M059J (cell line): ENCODE results near the gene ATP6V0D1. TPM values are rescaled to one million over a fixed set of nuclear protein-coding genes. Genes with fewer than 3 reads are reported as not detected.

Source experiments
- DNase-seq: peaks from one replicate; pipeline ENCODE4 v3.0.0-alpha.2; 2012; ENCODE audit warnings: low read depth
- total RNA-seq: library from RNA; depleted of rRNA; stranded (reverse); fragments of >200 nt; shearing (Covaris generic); gene quantifications from 2 replicates; pipeline ENCODE4 v1.2.3, GENCODE V29; 2014

The ATP6V0D1 gene
- total RNA-seq, 1 experiment from 2014 or later = 160 TPM

DNA sequence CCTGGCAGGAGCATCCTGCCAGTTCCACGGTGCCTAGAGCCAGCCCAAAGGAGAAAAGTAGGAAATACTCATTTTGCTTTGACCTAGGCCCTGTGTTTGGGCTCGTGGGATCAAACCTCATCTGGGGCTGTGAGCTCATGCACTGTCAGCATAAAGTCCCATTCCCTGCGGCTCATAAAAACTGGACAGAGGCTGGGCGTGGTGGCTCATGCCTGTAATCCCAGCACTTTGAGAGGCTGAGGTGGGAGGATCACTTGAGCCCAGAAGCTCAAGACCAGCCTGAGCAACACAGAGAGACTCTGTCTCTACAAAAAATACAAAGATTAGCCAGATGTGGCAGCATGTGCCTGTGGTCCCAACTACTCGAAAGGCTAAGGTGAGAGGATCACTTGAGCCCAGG lies 17.9 kb downstream of the ATP6V0D1 start:
- no peak for DNase-seq

DNA sequence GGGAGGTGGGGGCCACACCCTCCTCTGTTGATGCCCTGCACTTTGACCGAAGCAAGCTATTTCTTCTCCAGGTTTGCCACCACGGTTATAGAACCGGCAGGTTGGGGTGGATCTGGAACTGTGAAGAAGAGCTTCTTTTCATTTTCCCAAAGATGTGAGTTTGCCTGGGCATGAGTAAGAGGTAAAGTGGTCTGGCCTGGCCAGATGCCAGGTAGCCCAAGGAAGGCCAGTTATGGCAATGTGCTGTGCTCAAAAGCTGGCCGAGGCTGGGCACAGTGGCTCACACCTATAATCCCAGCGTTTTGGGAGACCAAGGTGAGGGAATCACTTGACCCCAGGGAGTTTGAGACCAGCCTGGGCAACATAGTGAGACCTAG lies 18.7 kb downstream of the ATP6V0D1 start:
- DNase-seq = no peak

DNA sequence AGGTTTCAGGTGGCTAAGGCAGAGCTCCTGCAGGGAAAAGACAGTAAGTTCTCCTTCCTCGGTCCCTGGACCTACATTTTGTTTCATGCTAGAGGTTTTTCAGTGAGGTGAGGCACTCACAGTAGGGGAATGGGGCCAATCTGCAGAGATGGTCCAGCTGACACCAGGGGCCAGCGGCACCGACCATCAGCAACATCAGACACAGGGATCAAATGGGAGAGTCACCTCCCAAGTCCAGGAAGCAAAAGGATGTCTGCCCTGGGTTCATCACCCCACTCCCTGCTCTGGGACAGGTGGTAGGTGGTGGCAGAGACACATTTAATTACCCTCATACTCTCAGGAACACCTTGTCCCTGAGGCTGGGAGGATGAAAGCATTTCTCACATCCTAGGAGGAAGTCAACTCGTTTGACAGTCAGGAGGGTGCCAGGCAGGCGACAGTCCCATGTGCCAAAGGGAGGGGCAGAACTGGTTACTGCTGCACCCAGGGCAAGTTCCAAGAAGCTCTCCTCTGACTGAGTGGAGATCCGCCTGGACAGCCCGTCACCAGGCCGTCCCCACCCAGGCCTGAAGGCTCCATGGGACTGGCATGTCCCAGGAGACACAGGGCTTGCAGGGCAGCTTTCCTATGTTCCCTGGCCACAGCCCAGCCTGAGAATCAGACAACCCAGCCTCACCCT lies 19.2 kb downstream of the ATP6V0D1 start:
- no peak for DNase-seq

DNA sequence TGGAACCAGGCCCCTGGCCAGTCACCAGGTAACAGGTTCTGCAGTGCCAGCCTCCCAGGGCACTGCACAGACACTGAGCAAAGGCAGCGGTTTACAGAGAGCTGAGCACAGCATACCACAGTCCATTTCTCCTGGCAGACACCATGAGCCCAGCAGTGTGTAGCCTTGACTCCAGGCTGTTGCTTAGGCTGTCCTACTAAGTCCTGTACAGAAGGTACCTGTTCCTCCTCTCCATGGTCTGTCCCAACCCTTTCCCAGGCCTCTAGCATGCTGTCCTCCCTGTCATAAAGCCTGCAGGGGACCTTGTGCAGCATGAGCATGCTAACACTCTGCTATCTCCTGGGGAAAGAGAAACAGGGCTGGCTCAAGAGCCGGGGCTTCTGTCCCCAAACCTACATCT lies 20.0 kb downstream of the ATP6V0D1 start:
- DNase-seq = no peak

DNA sequence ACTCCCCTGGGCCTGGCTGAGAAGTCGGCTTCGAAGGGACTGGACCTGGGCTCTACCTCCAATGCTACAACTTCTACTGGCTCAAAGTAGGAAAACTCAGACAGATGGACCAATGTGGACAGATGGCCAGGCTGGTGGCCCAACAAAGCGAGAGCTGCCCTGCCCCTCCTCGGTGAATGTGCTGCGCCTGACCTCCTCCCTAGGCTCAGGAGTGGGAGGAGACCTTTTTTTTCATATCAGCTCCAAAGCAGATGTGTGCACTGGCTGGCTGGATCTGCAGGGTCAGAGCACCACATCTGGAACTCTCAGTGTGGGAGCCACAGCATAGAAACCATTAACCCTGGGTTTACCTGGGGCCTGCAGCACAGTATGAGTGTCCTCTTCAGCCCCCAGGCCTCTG lies 20.8 kb downstream of the ATP6V0D1 start:
- no peak for DNase-seq

DNA sequence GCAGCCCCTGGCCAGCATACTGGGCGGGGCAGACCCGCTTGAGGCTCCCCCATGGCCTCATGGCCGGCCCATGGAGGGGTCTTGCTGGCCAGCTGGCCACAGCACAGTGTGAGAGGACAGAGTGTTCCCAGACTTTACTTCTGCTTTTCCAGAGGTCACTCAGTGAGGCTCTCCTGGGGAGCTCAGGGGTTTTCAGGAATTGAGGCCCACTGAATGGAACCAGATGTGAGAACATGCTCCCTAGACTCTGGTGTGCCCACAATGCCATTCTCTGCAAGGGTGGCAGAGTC lies 21.2 kb downstream of the ATP6V0D1 start:
- DNase-seq = no peak

DNA sequence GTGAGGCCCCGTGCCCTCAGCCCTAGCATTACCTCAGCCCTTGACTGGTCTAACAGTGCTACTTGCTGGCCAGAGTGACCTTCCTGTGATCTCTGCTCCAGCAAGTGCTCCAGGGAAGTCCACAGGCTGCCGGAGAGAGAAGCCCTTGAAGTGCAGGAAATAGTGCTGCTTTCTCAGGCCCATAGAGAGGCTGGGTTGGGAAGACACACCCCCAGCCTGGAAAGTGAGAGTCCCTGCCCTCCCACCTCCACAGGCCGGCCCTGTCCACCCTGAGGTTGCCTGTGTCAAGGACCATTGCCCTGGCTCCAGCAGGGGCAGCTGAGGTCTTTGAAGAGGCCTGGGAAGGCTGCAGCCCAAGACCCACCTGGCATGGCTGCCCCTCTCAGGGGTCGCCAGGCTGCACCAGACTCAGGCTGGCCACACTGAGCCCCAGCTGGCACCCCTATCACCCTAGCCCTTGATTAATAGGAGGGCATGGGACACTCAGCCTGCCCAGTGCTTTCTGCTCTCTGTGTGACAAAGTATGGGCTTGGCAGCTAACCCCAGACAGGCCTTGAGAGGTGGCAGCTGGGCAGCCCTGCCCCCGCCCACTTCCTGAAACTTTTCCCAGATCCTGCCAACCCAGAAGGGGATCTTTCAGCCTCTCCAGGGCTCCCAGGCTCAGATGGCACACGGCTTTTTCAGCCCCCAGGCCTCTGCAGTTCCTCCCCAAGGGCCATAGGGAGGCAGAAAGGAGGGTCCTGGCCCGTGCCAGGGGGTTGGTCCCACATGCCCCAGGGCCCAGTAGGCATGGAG lies 21.7 kb downstream of the ATP6V0D1 start:
- DNase-seq = peak; percentile 42

DNA sequence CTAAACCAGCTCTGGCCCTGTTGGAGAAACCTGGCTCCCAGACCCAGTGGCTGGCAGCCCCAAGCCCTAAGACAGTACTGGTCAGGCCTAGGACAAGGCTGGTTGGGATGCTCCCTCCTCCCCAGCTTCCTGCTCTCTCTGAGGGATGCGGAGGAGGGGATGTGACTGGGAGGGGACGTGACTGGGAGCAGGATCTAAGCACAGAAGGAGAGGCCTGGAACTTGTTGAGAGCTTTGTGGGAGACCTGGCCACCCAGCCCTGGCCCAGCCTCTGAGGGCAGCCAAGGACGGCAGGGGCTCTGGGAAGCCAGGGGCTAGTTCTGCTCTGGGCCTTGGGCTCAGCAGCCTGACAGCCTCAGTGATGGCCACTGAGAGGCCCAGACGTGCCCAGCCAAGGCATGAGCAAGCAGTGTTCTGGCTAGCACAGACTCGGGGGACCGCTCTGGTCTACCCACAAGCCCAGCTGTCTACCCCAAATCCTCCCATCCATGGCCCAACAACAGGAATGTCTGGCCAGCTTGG lies 22.8 kb downstream of the ATP6V0D1 start:
- DNase-seq = no peak

DNA sequence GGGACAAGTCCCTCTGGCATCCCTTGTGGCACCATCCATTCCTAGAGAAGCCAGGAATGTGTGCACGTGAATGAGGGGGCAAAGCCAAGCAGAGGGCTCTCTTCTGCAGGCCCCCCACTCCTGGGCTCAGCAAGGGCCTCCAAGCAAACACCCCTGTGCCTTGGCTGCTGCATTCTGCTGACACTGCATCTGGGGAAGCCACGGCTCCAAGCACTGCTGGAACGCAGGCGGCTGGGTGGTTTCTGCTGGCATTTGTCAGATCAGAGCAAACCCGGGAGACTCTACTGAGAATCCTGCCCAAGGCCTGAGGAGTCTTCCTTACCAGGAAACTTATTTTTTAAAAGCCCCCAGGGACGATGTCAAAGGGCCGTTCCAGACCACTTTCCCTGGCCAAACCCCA lies 23.3 kb downstream of the ATP6V0D1 start:
- no peak for DNase-seq

DNA sequence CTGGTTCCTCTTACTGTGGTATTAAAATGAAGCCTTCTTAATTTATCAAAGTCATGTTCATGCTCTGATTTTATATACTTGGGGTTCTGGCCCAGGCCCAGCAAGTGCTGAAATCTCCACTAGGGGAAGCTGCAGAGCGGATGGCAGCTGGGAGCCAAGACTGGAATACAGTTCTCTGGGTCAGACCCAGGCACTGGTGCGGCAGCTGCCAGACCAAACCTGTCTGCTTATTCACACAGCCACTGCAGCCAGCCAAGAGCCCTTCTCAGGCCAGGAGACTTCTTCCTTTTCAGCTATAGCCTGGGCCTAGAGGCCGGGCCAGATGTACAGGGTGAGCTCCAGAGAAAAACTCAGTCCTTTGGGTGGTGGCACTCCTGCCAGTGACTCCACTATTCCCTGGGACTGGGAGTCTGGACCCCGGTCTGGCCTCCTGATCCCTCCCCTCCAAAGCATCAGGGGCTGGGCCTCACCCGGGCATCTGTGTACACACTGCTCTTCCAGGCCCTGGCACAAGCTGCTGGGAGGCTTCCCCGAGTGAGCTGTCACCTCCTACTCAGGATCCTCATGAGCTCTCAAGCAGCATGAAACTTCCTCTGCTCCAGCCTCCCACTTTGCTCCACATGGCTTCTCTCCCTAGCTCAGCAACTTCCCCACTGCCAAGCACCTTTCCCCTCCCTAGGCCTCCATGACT lies 24.4 kb downstream of the ATP6V0D1 start:
- DNase-seq = no peak

DNA sequence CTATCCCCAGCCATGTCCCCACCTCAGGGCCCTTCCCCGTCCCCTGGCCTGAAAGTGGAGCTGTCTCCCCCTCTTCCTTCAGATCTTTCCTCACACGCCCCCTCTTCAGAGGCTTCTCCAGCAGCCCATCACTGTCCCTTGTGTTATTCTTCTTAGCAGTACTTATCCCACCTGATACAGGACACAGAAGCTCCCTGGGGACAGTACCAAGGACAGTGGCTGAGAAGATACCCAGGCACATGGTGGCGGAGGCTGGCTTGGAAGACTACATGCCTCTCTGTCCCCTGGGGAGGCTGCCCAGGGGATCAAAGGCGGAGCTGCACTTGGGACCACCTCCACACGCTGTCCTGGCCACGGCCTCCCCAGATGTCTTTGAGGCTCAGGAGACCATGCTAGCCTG lies 26.1 kb downstream of the ATP6V0D1 start:
- DNase-seq = no peak

DNA sequence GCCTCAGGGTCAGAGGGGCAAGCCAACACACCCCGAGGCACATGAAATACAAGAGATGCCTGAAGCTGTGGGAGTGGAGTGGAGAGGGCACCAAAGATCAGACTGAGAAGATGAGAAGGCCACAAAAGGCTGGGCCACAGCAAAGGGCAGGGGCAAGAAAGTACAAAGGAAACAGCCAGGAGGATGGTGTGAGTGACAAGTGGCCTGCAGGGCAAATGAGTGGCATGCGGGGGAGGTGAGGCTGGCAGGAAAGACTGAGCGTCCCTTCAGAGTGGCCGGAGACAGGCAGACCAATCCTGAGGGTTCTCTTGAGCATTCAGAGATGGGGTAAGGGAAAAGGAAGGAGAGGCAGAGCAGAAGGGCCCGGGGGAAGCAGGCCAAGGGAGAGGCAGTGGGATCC lies 26.9 kb downstream of the ATP6V0D1 start:
- no peak for DNase-seq

DNA sequence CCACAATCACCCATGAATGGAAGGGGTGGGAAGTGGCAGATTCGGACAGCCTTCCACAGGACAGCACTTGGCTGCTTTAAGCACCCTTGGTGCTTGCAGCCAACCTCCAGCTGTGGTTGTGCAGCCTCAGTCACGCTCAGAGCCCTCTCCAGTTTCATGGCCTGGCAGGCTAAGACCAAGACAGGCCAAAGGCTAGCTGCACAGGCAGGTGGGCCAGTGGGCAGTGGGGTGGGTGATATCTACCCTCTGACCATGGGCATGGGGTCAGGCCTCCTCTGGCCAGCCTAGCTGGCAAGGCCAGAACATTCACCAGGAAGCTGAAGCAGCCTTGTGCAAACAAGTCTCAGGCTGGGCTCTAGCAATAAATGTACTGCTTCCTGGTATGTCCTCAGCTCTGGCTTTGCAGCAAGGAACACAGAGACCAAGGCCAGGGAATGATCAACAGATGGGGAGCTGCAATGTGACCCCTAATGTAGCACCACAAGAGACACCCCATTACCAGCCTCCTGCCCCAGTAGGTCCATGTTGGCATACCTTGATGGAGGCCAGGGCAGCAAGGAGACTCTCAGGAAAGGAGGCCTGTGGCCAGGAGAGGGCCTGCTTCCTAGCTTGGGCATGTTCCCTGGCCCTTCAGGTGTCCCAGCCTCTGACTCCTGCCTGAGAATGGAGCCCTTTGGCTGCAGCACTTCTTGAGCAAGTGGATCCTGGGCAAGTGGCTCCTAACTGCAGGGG lies 29.1 kb downstream of the ATP6V0D1 start:
- DNase-seq = no peak

DNA sequence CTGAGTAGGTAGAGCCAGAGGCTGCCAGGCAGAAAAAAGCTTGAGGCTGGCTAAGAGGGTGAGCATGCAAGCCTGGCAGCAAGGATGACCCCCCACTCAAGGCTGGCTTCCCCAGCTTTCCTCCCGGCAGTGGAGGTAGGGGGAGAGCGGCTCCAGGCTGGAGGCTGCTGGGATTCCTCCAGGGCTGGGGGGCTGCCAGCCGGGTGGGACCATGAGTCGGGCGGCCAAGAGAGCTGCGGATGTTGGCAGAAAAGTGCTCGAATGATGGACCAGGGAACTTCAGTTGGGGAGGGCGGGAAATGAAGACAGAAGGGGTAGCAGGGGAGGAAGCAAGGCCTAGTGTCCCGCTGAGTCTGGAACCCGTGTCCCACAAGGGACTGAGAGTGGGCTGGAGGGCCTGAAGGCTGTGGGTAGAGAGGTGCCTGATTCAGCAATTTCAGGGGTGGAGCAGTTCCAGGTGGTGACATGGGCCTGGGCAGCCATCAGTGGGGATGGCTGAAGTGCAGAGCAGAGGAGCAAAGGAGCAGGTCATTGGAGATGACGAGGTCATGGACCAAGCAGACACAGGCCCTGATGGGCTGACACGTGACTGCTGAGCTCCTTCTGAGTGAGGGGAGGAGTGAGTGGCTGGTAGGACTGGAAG lies 29.8 kb downstream of the ATP6V0D1 start:
- no peak for DNase-seq

DNA sequence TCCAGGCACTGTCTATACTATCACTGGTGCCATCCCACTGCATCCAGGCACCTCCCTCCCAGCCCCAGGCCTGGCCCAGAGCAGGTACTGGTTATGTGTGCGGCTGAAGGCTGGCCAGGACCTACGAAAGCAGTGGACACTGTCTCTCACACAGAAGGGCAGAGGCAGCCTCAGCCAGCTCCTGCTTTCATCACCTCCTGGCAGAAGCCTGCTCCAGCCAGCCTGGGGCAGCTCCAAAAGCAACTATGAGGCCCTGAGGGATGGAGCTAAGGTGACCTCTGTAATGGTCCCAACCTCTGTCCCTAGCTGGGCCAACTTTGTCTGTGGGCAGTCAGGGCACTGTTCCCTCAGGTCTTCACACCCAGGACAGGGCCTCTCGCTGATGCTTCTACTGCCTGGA lies 31.2 kb downstream of the ATP6V0D1 start:
- no peak for DNase-seq

DNA sequence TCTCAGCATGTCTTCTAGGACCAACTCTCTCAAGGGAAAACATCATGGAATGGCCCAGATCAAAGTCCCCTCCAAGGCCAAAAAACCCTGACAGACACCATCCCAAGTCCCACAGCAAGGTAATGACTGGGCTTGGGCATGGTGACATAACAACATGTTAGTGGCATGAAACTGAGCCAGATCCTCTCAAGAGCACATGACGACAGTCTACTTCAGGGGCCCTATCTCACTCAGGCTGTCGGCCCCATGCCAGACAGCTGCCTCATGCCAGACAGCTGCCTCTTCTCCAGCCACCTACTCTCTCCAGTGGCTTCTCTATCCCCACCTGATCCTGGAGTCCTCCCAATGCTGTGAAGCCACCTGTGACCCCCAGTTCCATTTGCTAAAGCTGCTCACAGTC lies 31.6 kb downstream of the ATP6V0D1 start:
- DNase-seq = no peak

DNA sequence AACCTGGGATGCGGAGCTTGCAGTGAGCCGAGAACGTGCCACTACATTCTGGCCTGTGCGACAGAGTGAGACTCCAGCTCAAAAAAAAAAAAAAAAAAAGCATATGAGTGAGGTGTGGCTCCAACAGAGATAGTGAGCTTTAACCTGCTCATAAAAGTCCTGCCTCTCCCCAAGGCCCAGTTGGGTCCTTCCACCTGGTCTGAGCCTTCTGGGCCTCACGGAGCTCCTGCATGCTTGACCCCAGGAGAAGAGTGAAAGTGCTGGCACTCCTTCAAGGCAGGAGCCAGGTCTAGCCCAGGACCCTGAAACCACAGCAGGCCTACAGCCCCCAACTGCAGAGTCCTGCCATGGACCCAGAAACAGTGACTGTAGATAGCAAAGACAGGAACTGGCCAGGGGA lies 32.4 kb downstream of the ATP6V0D1 start:
- no peak for DNase-seq

DNA sequence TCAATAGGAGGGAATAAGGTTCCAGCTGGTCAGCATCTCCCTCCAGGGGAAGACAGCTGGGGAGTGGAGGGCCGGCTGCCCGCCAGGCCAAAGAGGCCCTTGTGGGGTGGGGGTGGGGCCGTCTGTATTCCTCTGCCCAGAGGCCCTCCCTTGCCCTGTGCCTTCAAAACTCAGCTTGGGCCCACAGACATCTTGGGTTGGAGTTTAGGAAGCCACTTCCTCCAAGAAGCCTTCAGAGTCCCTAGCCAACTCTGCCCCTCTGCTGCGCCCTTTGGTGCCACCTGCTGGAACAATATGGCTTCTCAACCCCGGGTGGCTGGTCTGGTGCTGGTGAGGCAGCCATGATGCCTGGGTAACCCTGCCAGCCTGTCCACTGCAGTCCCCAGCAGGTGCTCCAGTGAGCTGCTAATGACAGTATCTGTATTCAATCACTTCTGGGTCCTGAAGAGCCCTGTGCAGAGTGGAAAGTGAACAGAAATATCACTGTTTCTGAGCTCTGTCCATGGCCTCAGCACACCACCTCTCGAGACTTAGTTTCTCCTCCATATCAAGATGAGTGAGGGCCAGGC lies 33.4 kb downstream of the ATP6V0D1 start:
- peak; percentile 25 for DNase-seq

DNA sequence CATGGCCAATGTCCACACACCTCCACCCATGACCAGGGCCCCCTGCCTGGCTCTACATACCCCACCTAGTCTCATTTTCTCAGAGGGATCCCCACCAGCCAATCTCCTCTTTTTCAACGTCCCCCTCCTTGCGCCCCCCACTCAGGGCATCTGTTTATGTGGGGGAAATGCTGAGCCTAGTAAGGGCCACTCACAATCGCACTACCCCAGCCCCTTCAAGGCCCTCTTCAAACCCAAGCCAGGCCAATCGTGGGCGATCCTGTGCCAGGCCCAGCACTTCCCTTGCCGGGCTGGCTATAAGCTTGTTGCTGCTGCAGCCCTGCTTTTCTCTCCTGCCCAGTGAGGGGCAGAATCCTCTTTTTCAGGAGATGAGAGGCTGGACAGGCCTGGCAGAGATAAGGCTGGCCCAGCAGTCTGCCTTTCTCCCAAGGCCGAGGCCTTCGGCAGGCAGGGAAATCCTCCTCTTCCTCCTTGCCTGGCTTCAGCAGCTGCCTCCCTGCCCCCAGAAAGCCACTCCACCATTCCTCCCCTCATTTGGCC lies 33.9 kb downstream of the ATP6V0D1 start:
- no peak for DNase-seq

DNA sequence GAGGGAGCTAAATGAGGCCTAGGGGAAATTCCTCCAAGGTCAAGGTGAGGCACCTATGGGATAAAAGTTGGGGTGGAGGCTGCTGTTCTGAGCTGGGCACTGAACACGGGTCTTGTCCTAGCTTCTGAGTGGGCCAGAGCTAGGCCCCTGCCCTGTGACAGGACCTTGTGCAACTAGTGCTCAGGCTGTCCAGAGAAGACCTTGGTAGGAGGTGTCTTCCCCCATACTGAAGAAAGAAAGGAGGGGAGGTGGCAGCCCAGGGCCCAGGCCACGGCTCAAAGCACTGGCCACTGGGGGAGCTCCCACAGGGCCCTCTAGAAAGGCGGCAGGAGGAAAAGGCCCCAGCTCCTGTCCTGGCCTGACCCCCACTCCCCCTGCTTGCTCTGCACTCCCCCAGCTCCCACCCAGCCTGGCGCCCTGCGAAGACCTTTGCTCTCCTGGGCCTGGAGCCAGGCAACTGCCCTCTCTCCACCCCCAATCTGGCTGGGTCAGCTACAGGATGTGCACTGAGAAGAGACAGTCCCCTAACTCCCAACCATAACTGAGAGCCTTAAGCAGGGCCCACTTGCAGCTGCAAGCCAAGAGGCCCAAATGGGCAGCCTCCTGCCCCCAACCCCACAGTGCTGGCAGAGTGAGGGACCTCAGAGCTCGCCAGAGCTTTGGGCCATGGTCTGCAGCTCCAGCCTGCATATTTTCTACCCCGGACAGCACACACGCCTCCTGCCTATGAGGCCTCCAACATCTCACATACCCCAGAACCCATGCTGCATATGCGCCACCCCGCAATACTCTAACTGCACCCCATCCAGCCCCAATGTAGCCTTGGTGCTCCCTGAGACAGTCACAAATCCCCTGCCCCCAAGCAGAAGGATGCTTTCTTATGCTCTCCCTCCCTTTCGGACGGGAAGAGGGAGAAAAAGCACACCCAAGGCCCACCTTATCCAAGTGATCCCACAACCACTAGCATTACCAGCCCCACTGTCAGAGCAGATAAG lies 34.7 kb downstream of the ATP6V0D1 start:
- DNase-seq = no peak
